Endodermal cell (in vitro differentiated cells): ENCODE data around the gene SLC34A1. TPM values are rescaled to one million over a fixed set of nuclear protein-coding genes. Genes with fewer than 3 reads are reported as not detected.

ENCODE experiments used
- DNase-seq: peaks from one replicate; pipeline ENCODE4 v3.0.0-alpha.2; 2017
- H3K27ac ChIP-seq: 2 replicates; pipeline ENCODE4 v1.5.1; 2013; ENCODE audit warnings: mild to moderate bottlenecking, low read depth, low read length, moderate library complexity
- H3K27me3 ChIP-seq: 2 replicates; pipeline ENCODE4 v1.6.1; 2013; ENCODE audit warnings: mild to moderate bottlenecking, low read length, moderate library complexity; ENCODE audit not compliant: insufficient read depth, control insufficient read depth, poor library complexity, severe bottlenecking
- H3K36me3 ChIP-seq: 2 replicates; pipeline ENCODE4 v1.7.0; 2013; ENCODE audit warnings: mild to moderate bottlenecking, low read length, moderate library complexity; ENCODE audit not compliant: control insufficient read depth, insufficient read depth
- H3K4me1 ChIP-seq: one replicate; pipeline ENCODE4 v1.7.0; 2013; ENCODE audit warnings: low read length; ENCODE audit not compliant: control insufficient read depth, insufficient read depth
- H3K4me3 ChIP-seq: 2 replicates; pipeline ENCODE4 v1.5.1; 2013; ENCODE audit warnings: mild to moderate bottlenecking, low read length, moderate library complexity
- H3K9ac ChIP-seq: 2 replicates; pipeline ENCODE4 v1.6.1; 2013; ENCODE audit warnings: mild to moderate bottlenecking, low read length, moderate library complexity; ENCODE audit not compliant: poor library complexity, severe bottlenecking; ENCODE audit errors: extremely low read depth
- H3K9me3 ChIP-seq: 2 replicates; pipeline ENCODE4 v1.6.1; 2013; ENCODE audit warnings: mild to moderate bottlenecking, low read length, moderate library complexity; ENCODE audit not compliant: control insufficient read depth
- H3K27ac Mint-ChIP-seq: 2 replicates; pipeline ENCODE4 v1.8.0; 2020; ENCODE audit warnings: mixed read lengths
- H3K27me3 Mint-ChIP-seq: 2 replicates; pipeline ENCODE4 v1.8.0; 2021; ENCODE audit warnings: mild to moderate bottlenecking, mixed read lengths; ENCODE audit not compliant: insufficient read depth
- H3K36me3 Mint-ChIP-seq: 2 replicates; pipeline ENCODE4 v1.8.0; 2020; ENCODE audit warnings: low read depth, mixed read lengths
- H3K4me1 Mint-ChIP-seq: 2 replicates; pipeline ENCODE4 v1.8.0; 2020; ENCODE audit warnings: mixed read lengths
- H3K4me3 Mint-ChIP-seq: 2 replicates; pipeline ENCODE4 v1.8.0; 2020; ENCODE audit warnings: mild to moderate bottlenecking, moderate library complexity, mixed read lengths
- H3K9me3 Mint-ChIP-seq: 2 replicates; pipeline ENCODE4 v1.8.0; 2020; ENCODE audit warnings: mild to moderate bottlenecking, mixed read lengths
- WGBS, 2 experiments: methylation state at CpG; one replicate each; pipeline versions ENCODE4 v1.1.5 to v1.1.7; 2013; ENCODE audit warnings: missing lambda C conversion rate in 2 of 2, mixed read lengths in 1 of 2; ENCODE audit not compliant: insufficient coverage in 1 of 2, insufficient read length in 1 of 2; 5-methylcytosine and 5-hydroxymethylcytosine counted together
- total RNA-seq, 2 donors: library from RNA; stranded (reverse); fragmentation: NEBNext Ultra II Directional in 1 of 2; extraction: Animal tissue kit (Norgen Biotek cat#: 25700) in 1 of 2; gene quantifications; 2 replicates in 1 of 2; 3 replicates in 1 of 2; pipeline ENCODE4 v1.2.1, GENCODE V29; 2021
- TF ChIP-seq, protein P1 (sequence below): fragments of 200-600 bp; sonication (generic); conservative IDR thresholded peaks from 2 replicates; pipeline ENCODE4 v1.5.0; 2021; ENCODE audit warnings: antibody characterized with exemption, mild to moderate bottlenecking

The SLC34A1 gene
- total RNA-seq, 2 donors from 2014 or later = not detected

DNA sequence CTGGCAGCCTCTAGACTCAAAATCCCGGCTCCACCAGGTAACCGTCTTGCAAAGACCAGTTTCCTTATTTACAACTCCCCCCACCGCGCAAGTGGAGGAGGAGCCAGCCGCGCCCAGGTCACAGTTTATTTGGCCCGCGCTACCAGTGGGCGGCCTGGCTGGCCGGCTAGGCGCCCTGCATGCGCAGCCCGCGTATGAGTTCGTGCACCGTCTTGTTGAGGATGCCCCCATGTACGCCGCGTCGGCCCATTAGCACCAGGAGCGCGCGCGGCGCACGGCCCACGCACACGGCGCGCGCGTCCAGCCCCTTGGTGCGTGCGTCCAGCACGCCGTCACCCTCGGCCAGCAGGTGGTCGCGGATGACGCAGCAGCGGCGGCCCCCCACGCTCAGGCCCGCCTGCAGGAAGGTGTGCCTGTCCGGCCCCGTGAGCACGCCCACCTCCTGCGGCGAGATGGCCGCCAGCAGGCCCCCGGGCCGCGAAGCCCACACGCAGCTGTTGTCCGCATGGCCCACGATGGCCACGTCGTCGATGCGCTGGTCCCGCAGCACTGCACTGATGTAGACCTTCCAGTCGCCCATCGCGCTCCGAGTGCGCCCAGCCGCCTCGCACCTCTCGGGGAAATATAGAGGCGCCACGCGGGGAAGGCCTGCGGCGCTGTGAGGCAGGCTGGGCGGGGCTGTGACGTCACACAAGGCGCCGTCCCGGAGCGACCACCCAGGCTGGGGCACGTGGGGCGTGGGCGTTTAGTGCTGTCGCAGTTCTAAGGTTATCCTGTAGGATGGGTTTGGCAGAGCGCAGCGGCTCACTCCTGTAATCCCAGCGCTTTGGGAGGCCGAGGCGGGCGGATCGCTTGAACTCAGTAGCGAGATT, 16.0 kb downstream of the SLC34A1 start, which contains the start of gene PFN3:
TSS of gene PFN3 (minus strand) at position 665 of the 872 bp plus-strand sequence. CDS start at position 580, 85 bp downstream.
- Mint-ChIP-seq H3K27ac (no peak within 1 kb of the TSS), H3K36me3 (no peaks in the 10 kb centered on the region), H3K4me1 (peaks cover 2% of the 10 kb centered on the region), H3K27me3 (peaks cover 68% of the 10 kb centered on the region), H3K4me3 (no peak within 1 kb of the TSS), H3K9me3 (no peaks in the 10 kb centered on the region)
- WGBS, 2 experiments = 85% methylated on average over 80 to 92 of the region's 92 CpGs
- no peaks in the 10 kb centered on the region for H3K4me1 ChIP-seq
- peaks cover 57% of the 10 kb centered on the region for H3K27me3 ChIP-seq
- TF ChIP-seq, protein P1, sequence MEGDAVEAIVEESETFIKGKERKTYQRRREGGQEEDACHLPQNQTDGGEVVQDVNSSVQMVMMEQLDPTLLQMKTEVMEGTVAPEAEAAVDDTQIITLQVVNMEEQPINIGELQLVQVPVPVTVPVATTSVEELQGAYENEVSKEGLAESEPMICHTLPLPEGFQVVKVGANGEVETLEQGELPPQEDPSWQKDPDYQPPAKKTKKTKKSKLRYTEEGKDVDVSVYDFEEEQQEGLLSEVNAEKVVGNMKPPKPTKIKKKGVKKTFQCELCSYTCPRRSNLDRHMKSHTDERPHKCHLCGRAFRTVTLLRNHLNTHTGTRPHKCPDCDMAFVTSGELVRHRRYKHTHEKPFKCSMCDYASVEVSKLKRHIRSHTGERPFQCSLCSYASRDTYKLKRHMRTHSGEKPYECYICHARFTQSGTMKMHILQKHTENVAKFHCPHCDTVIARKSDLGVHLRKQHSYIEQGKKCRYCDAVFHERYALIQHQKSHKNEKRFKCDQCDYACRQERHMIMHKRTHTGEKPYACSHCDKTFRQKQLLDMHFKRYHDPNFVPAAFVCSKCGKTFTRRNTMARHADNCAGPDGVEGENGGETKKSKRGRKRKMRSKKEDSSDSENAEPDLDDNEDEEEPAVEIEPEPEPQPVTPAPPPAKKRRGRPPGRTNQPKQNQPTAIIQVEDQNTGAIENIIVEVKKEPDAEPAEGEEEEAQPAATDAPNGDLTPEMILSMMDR = peak; percentile 27
- no peaks in the 10 kb centered on the region for H3K9me3 ChIP-seq
- no peak within 1 kb of the TSS for H3K9ac ChIP-seq
- no peak within 1 kb of the TSS for H3K4me3 ChIP-seq
- DNase-seq = no peak
- no peaks in the 10 kb centered on the region for H3K36me3 ChIP-seq
- H3K27ac ChIP-seq = no peak within 1 kb of the TSS

DNA sequence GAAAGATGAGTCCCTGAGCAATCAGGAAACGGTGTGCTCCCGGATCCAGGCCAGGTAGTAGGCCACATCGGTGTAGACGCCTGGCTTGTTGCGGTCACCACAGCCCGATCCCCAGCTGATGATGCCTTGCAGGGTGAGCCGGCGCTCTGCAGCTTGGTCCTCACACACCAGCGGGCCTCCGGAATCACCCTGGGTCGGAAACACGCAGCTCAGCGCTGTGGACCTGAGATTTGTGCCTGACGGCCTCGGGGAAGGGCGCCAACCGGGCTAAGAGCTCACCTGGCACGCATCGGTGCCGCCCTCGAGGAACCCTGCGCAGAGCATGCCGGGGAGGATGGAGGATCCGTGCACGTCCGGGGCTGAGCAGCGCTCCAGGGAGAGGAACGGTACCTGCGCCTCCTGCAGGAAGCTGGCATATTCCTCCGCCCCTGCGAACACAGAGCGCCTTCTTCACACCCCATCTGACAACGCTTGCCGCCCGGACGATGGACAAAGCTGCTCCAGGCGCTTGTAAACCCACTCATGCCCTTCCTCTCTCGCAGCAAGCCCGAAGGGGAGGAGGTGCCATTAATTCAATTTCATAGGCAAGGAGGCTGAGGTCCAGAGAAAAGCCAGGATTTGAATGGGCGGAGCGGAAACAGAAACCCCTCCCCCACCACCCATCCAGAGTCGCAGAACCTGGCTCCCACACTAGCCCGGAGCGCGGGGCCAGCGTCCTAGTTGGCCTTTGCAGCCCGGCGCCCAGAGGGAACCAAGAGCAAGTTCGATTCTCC, 18.2 kb downstream of the SLC34A1 start:
- peaks cover 79% of the 10 kb centered on the region for H3K27me3 ChIP-seq
- Mint-ChIP-seq H3K36me3 (no peaks in the 10 kb centered on the region), H3K9me3 (no peaks in the 10 kb centered on the region), H3K4me3 (peak overlapping the region; percentile 54), H3K4me1 (peaks cover 2% of the 10 kb centered on the region), H3K27ac (no peak overlapping the region), H3K27me3 (peaks cover 83% of the 10 kb centered on the region)
- no peaks in the 10 kb centered on the region for H3K36me3 ChIP-seq
- no peak overlapping the region for H3K27ac ChIP-seq
- peak overlapping the region; percentile 64 for H3K4me3 ChIP-seq
- WGBS, 2 experiments = 15 to 20% methylated on average over 33 to 49 of the region's 49 CpGs
- H3K9me3 ChIP-seq = no peaks in the 10 kb centered on the region
- no peak overlapping the region for H3K9ac ChIP-seq
- no peaks in the 10 kb centered on the region for H3K4me1 ChIP-seq
- TF ChIP-seq, protein P1 = peak; percentile 80
- DNase-seq = peak; percentile 95

DNA sequence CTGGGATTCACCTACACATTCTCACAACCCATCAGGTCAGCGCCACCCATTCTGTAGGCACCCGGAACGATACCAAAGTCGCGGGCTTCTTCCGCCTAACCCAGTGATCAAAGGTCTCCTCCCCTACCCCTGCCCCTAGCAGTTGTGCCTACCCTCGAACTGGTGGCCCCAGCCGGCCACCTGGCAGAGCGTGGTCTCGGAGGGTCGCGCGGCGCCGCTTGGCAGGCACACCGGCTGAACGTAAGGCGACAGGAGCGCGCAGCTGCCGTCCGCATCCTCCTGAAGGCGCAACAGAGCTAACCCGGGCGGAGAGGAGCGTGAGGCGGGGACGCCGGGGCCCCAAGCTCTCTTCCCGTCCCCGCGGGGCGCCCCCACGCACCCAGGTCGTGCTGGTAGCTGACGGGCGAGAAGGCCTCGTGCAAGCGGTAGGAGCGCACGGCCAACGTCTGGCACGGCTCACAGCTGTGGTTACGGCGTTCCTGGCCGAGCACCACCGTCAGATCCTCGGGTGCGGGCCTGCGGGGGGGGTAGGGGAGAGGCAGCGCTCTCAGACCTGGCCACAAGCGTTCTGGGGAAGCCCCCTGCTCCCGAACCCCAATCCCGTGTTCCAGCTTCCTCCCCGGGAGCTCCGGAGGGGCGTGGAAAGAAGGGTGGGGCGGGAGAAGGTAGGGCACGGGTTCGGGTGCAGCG, 19.0 kb downstream of the SLC34A1 start:
- H3K27me3 Mint-ChIP-seq = peaks cover 85% of the 10 kb centered on the region
- H3K9ac ChIP-seq = no peak overlapping the region
- peak overlapping the region; percentile 64 for H3K4me3 ChIP-seq
- no peaks in the 10 kb centered on the region for H3K9me3 Mint-ChIP-seq
- H3K9me3 ChIP-seq = no peaks in the 10 kb centered on the region
- H3K27ac ChIP-seq = no peak overlapping the region
- H3K4me3 Mint-ChIP-seq = peak overlapping the region; percentile 54
- TF ChIP-seq, protein P1 = no peak
- 2 to 4% methylated on average over 16 to 61 of the region's 61 CpGs for WGBS, 2 experiments
- no peaks in the 10 kb centered on the region for H3K36me3 Mint-ChIP-seq
- no peak overlapping the region for H3K27ac Mint-ChIP-seq
- peaks cover 85% of the 10 kb centered on the region for H3K27me3 ChIP-seq
- H3K36me3 ChIP-seq = no peaks in the 10 kb centered on the region
- H3K4me1 Mint-ChIP-seq = peaks cover 2% of the 10 kb centered on the region
- no peaks in the 10 kb centered on the region for H3K4me1 ChIP-seq
- peak; percentile 84 for DNase-seq
